ENCODE data around the gene CSNK1A1L.
"Not testable (repeated sequence)": the region's sequence is repeated elsewhere in the genome, so short reads cannot be mapped to it uniquely, and the experiment has no call there.

CSNK1A1L gene

DNA sequence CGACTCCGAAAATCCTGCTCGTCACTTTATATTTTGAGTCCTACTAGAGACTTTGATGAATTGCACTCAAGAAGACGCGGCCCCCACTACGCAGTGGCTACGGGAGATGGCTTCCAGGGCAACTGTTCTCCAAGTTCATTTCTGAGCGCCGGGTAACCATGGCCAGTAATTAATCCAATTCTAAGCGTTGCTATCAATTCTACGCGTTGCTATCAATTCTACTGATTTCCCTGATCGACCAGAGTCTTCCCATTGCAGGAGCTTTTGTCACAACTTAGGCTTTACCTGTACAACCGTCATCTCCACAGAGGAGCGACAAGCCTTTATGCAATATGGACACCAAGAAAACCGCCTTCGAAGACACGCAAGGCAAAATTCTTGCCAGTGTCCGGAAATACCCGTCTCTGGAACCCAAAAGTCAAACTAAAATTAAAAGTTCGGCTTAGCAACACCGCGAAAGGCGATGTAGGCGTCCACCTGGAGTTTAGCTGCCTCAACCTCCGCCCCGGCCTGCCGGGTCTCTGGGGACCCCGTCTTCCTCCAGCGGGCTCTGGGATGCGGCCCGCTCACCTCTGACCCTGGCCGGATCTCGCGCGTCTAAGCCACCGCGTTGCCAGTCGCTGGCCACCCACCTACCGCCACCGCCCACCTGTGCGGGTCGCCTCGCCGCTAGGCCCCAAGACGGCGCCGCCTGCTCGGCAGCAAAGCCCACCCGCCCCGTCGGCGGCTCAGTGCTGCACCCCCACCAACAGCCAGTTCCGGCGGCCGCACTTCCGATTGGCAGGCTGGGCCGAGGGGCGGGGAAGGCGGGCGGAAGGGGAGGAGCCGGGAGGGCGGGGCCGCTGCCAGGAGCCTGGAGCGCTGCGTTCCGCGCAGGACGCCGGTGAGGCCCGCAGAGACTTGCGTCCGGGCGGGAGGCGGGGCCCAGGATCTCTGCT, 46.3 kb downstream of the CSNK1A1L start, which contains the start of gene SUPT20H:
SUPT20H (minus strand) TSS at position 779 of the 938 bp plus-strand sequence. CDS start 8,198 bp downstream, outside the sequence.
- peak; percentile 91 for DNase-seq (ENCODE audit: low spot score)

DNA sequence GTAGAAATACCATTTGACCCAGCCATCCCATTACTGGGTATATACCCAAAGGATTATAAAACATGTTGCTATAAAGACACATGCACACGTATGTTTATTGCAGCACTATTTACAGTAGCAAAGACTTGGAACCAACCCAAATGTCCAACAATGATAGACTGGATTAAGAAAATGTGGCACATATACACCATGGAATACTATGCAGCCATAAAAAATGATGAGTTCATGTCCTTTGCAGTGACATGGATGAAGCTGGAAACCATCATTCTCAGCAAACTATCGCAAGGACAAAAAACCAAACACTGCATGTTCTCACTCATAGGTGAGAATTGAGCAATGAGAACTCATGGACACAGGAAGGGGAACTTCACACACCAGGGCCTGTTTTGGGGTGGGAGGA, 49.2 kb downstream of the CSNK1A1L start:
- DNase-seq (ENCODE audit: low spot score) = not testable (repeated sequence)

Measured in NAMALWA (cell line).